Measurements from ENCODE around the gene IGSF9B. TPM values are rescaled to one million over a fixed set of nuclear protein-coding genes. Genes with fewer than 3 reads are reported as not detected.
A peak's percentile ranks its signal among the peaks of the same experiment; 100 is the strongest.

The IGSF9B gene
- total and polyA plus RNA-seq, 8 donors = 1.1 to 5.8 (median 2.6) TPM

GRCh38 chr11:133957900-133958299, 1.1 kb upstream of the IGSF9B start:
- ATAC-seq = no peak
- Histone ChIP-seq H3K9me3 (no peaks in the 10 kb centered on the region), H3K4me3 (no peak overlapping the region), H3K27me3 (no peaks in the 10 kb centered on the region), H3K4me1 (peaks cover 0 to 3% (median 0%) of the 10 kb centered on the region in 3 donors), H3K27ac (no peak overlapping the region), H3K36me3 (no peaks in the 10 kb centered on the region)
- no peak for FAIRE-seq
- 36 to 40% methylated on average over 7 of the region's 7 CpGs for WGBS, 2 donors
- TF ChIP-seq, protein P1, sequence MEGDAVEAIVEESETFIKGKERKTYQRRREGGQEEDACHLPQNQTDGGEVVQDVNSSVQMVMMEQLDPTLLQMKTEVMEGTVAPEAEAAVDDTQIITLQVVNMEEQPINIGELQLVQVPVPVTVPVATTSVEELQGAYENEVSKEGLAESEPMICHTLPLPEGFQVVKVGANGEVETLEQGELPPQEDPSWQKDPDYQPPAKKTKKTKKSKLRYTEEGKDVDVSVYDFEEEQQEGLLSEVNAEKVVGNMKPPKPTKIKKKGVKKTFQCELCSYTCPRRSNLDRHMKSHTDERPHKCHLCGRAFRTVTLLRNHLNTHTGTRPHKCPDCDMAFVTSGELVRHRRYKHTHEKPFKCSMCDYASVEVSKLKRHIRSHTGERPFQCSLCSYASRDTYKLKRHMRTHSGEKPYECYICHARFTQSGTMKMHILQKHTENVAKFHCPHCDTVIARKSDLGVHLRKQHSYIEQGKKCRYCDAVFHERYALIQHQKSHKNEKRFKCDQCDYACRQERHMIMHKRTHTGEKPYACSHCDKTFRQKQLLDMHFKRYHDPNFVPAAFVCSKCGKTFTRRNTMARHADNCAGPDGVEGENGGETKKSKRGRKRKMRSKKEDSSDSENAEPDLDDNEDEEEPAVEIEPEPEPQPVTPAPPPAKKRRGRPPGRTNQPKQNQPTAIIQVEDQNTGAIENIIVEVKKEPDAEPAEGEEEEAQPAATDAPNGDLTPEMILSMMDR (IDR thresholded peaks at IDR 0.05) = no peak
- peak in 1 of 6 donors; percentile 17 for DNase-seq
- intact Hi-C loops (cut with DNase I) = no loop called here

GRCh38 chr11:133955945-133956421, 785 bp downstream of the IGSF9B start:
- ATAC-seq (peak in 1 of 4 donors; percentile 12), FAIRE-seq (no peak)

DNA sequence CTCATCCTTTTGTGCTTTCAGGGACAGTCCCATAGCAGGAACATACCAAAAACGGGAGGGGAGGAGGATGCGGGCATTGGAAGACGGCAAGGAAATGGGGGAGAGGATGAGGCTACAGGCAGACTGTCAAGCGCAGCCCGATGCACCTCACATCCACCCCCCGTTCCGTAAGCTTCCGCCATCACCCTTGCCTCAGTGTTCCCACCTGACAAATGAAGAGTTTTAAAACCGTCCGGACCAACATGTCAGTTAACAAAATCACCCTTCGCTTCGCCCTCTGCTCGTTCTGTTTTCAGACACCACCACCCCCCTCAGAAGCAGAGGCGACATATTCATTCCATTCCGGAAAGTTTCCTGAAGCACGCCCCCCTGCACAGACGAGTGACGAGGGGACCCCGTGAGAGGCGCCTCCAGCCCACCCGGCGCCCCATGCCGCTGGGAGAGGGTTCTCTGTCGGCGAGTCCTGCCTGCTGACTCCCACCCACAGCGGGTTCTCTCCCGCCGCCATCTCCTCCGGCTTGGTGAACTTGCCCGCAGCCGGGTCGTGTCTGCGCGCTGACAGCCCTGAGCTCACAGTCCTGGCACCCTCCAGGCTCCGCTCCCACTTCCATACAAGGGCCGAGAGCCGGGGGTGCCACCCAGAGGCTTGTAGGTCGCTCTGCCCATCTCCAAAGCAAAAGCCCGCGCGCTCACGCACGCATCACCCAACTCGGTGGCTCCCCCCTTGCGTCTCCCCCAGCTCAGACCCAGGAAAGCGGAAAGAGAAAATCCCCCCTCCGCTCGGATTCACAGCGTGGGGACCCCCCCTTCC, 1.5 kb downstream of the IGSF9B start:
- Histone ChIP-seq H3K9me3 (no peaks in the 10 kb centered on the region), H3K4me3 (peak overlapping the region in 3 of 4 donors; percentile 52 to 70 (median 60)), H3K36me3 (no peaks in the 10 kb centered on the region), H3K4me1 (peaks cover 0 to 3% (median 0%) of the 10 kb centered on the region in 3 donors), H3K27ac (no peak overlapping the region), H3K27me3 (no peaks in the 10 kb centered on the region)
- FAIRE-seq (no peak), DNase-seq (peak in 1 of 6 donors; percentile 74), ATAC-seq (no peak)
- TF ChIP-seq, protein P1 (IDR thresholded peaks at IDR 0.05) = no peak
- intact Hi-C loops (cut with DNase I) = no loop called here
- 10% methylated on average over 42 to 49 of the region's 49 CpGs for WGBS, 2 donors

More at GRCh38 chr11:133955945-133956421, 785 bp downstream of the IGSF9B start:
- Histone ChIP-seq H3K36me3 (no peaks in the 10 kb centered on the region), H3K4me1 (peaks cover 0 to 3% (median 0%) of the 10 kb centered on the region in 3 donors), H3K4me3 (peak overlapping the region; percentile 52 to 74 (median 65)), H3K27ac (no peak overlapping the region), H3K9me3 (no peaks in the 10 kb centered on the region), H3K27me3 (no peaks in the 10 kb centered on the region)
- TF ChIP-seq, protein P1 (IDR thresholded peaks at IDR 0.05) = no peak
- 0 to 1% methylated on average over 32 to 58 of the region's 58 CpGs for WGBS, 2 donors
- intact Hi-C loops (cut with DNase I) = no loop called here
- peak in 1 of 6 donors; percentile 72 for DNase-seq

DNA sequence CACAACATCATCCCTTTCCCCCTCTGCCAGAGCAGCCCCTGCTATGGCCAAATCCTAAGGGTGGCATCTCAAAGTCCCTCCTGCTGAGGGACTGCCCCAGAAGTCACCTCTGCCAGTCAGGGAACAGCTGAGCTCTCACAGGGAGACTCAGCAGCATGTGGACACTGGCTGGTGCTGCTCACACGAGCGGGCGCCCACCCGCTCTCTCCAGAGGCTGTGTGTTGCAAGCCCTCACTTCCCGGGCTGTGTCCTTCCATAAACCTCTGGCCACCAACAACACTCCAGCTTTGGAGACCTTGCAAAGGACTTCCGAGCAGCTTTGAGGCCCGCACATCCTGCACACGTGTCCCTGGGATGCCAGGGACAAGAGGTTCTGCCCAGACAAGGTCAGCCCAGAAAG, 2.8 kb downstream of the IGSF9B start:
- H3K36me3 ChIP-seq = no peaks in the 10 kb centered on the region
- H3K9me3 ChIP-seq = no peaks in the 10 kb centered on the region
- intact Hi-C loops (cut with DNase I) = no loop called here
- TF ChIP-seq, protein P1 (IDR thresholded peaks at IDR 0.05) = no peak
- no peak overlapping the region for H3K27ac ChIP-seq
- H3K4me1 ChIP-seq = peaks cover 0 to 3% (median 0%) of the 10 kb centered on the region in 3 donors
- H3K27me3 ChIP-seq = no peaks in the 10 kb centered on the region
- 76 to 86% methylated on average over 8 of the region's 8 CpGs for WGBS, 2 donors
- FAIRE-seq (no peak), ATAC-seq (no peak), DNase-seq (no peak)
- no peak overlapping the region for H3K4me3 ChIP-seq

GRCh38 chr11:133953547-133953946, 3.2 kb downstream of the IGSF9B start:
- intact Hi-C loops (cut with DNase I) = no loop called here
- TF ChIP-seq, protein P1 (IDR thresholded peaks at IDR 0.05) = no peak
- no peaks in the 10 kb centered on the region for H3K9me3 ChIP-seq
- no peaks in the 10 kb centered on the region for H3K27me3 ChIP-seq
- DNase-seq = no peak
- H3K27ac ChIP-seq = no peak overlapping the region
- H3K36me3 ChIP-seq = no peaks in the 10 kb centered on the region
- no peak for ATAC-seq
- FAIRE-seq = no peak
- WGBS, 2 donors = 54 to 56% methylated on average over 5 of the region's 5 CpGs
- peaks cover 0 to 3% (median 0%) of the 10 kb centered on the region in 3 donors for H3K4me1 ChIP-seq
- no peak overlapping the region for H3K4me3 ChIP-seq
